ENCODE results near the gene BCAR1. TPM values are rescaled to one million over a fixed set of nuclear protein-coding genes. Genes with fewer than 3 reads are reported as not detected.

The BCAR1 gene
- 10 to 100 TPM; 36.5 to 52.3 TPM for total RNA-seq

GRCh38 chr16:75251280-75252048 lies at the start of gene BCAR1:
TSS of gene BCAR1 (minus strand) at chr16:75251624. CDS start at chr16:75251482, 142 bp downstream.

DNA sequence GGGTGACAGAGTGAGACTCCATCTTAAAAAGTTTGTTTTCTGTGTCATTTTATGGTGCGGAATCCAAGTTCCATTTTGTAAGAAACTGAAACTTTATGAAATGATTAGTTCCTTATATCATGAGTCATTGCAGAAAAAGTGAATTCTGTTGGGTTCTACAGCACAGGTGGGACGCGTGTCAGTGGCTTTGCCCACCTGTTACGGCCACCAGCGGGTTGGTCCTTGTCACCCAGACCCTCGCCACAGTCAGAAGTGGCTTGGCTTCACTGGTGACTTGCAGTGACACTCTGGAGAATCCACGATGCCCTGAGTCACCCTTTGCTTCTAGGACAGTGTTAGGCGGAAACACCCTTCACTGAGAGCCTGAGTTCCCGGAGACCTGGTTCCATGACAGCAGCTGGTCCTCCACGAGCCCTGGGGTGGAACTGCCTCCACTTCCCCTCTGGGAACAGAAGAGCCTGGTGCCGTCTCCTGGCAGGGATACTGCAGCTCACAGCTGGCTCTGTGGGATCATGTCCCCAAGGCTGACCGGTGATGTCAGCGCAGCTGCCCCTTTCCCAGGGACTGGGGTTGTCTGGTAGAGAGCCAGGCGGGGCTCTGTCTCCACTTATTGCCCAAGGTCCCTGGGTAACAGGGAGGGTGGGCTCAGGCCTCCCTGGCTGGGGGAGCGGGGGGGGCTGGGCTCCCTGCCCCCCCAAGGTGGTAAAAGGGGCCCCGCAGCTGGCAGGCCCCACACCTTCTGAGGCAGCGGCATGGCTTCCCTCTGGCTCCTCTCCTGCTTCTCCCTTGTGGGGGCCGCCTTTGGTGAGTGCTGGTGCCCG lies 33.0 kb downstream of the BCAR1 start, which contains the start of gene CTRB1:
Gene CTRB1 (plus strand): TSS at position 733 of the 821 bp plus-strand sequence. CDS start 20 bp downstream, at position 753.

DNA sequence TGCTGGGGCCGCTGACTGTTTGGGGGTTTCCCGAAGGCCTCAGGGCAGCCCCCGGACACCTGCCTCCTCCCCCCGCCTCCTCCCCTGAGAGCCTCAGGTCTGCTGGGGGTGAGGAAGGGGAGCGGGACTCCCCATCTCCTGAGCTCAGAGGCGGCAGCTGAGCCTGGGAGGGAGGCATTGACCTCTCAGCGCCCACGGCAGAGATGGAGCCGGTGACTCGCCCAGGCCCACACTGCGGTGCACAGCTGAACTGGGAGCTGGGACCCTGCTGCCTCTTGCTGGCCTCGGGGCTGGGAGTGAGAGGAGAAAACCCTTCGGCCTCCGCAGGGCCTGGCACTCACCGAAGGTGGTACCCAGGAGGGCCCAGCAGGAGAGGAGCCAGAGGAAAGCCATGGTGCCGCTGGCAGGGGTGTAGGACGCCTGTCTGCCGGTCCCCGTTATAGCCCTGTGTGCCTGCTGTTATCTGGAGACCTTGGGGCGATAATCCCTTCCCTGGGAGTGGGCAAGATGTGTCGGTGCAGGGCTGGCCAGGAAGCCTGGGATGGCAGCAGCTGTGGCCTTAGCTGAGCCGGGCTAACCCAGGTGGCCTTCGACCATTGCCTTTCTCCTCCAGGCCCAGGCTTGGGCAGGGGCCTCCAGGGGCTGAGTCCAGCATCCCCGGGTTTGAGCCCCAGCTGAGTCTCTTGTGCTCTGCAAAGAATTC lies 44.5 kb downstream of the BCAR1 start, which contains the start of gene CTRB2:
Gene CTRB2 (minus strand): TSS at position 413 of the 703 bp plus-strand sequence. CDS start 20 bp downstream, at position 393.

Small RNA genes within 50 kb of the gene (small RNA-seq; reads per million reads assigned to genes)
- 0 reads per million in 2 donors for gene RNU6-758P

Other genes with a start within 250 kb of the BCAR1 start
- gene LDHD, start 134.8 kb downstream of the BCAR1 start, total RNA-seq, result 1 to 10 TPM; 1.4 to 1.7 TPM
- gene ZFP1, start 103.1 kb downstream of the BCAR1 start, total RNA-seq, result 10 to 100 TPM in 1 of 2 donors, 1 to 10 TPM in 1; 8.6 to 10.7 TPM
- not detected for gene CTRB2, start 44.5 kb downstream of the BCAR1 start, total RNA-seq
- gene CTRB1, start 32.6 kb downstream of the BCAR1 start, total RNA-seq, result not detected
- 10 to 100 TPM; 21.3 to 26.3 TPM for gene CFDP1, start 181.9 kb upstream of the BCAR1 start, total RNA-seq
- 10 to 100 TPM; 11.4 to 19.6 TPM for gene TMEM170A, start 213.1 kb upstream of the BCAR1 start, total RNA-seq
- gene CHST6, start 243.8 kb upstream of the BCAR1 start, total RNA-seq, result 1 to 10 TPM; 5.5 to 9.3 TPM